ENCODE measurements around the gene SRD5A1. TPM values are rescaled to one million over a fixed set of nuclear protein-coding genes. Genes with fewer than 3 reads are reported as not detected.

SRD5A1 gene
- total RNA-seq, 1 donor from 2014 or later: 37.4 TPM

GRCh38 chr5:6700074-6700684 is 66.9 kb downstream of the SRD5A1 start:
- Histone ChIP-seq H3K36me3 (ENCODE audit: control insufficient read depth, insufficient read depth, low read length) (no peaks in the 10 kb centered on the region), H3K4me3 (ENCODE audit: low read depth, low read length) (no peak overlapping the region), H3K27me3 (ENCODE audit: control insufficient read depth, insufficient read depth, low read length) (no peaks in the 10 kb centered on the region)
- DNase-seq (ENCODE audit: low read depth): no peak
- no peak for TF ChIP-seq CTCF (IDR thresholded peaks at IDR 0.05; ENCODE audit: insufficient read depth, low read length, poor library complexity, severe bottlenecking)

DNA sequence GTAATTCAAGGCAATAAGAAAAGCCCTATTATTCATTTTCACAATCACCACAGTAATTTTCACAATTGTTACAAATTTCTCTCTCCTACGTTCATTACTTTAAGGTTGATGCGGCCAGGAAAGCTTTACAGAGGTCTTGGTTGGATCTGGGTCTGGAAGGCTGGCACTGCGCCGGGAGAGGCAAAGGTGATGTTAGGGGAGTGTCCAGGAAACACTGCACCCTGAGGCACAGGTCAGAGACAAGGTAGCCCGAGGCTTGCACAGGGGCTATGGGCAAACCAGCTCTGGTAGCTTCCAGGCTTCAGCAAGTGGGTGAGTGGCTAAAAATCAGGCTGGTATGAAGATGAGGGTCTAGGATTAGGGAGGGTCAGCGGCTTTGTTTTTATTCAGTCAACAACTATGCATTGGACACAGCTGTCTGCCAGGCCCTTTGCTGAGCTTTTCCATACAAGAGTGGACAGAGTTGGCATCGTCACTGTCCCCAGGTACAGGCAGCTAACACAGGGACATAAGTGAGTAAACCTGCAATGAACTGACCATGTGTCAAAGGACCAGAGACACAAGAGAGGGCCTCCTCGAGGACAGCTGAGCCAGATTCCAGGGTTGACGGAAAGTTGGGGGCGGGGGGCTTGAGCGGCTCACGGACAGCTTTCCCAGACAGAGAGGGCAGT is 67.6 kb downstream of the SRD5A1 start:
- H3K36me3 ChIP-seq (ENCODE audit: control insufficient read depth, insufficient read depth, low read length): no peaks in the 10 kb centered on the region
- no peak overlapping the region for H3K4me3 ChIP-seq (ENCODE audit: low read depth, low read length)
- no peaks in the 10 kb centered on the region for H3K27me3 ChIP-seq (ENCODE audit: control insufficient read depth, insufficient read depth, low read length)
- no peak for TF ChIP-seq CTCF (IDR thresholded peaks at IDR 0.05; ENCODE audit: insufficient read depth, low read length, poor library complexity, severe bottlenecking)
- DNase-seq (ENCODE audit: low read depth): no peak

- no peak for DNase-seq (ENCODE audit: low read depth)
- Histone ChIP-seq H3K36me3 (ENCODE audit: control insufficient read depth, insufficient read depth, low read length) (no peaks in the 10 kb centered on the region), H3K4me3 (ENCODE audit: low read depth, low read length) (no peak overlapping the region), H3K27me3 (ENCODE audit: control insufficient read depth, insufficient read depth, low read length) (no peaks in the 10 kb centered on the region)
- TF ChIP-seq CTCF (IDR thresholded peaks at IDR 0.05; ENCODE audit: insufficient read depth, low read length, poor library complexity, severe bottlenecking): no peak
These were observed 68.3 kb downstream of the SRD5A1 start for GRCh38 chr5:6701491-6701890.

DNA sequence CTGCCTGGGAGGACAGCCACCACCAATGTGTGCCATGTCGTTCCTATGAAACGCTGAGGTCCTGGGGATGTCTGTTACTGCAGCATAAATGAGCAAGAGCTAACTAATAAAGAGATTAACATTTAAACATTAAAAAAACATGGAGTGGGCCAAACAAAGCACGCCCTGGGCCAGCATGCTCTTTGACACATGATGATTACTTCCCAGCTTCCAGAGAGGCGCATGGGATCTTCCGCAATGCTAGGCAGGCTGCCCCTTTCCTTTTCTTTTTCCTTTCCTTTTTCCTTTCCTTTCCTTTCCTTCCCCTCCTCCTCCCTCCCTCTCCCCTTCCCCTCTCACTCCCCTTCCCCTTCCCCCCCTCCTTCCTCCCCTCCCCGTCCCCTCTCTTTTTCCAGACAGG is 69.4 kb downstream of the SRD5A1 start:
- DNase-seq (ENCODE audit: low read depth): no peak
- TF ChIP-seq CTCF (IDR thresholded peaks at IDR 0.05; ENCODE audit: insufficient read depth, low read length, poor library complexity, severe bottlenecking): no peak
- no peaks in the 10 kb centered on the region for H3K36me3 ChIP-seq (ENCODE audit: control insufficient read depth, insufficient read depth, low read length)

DNA sequence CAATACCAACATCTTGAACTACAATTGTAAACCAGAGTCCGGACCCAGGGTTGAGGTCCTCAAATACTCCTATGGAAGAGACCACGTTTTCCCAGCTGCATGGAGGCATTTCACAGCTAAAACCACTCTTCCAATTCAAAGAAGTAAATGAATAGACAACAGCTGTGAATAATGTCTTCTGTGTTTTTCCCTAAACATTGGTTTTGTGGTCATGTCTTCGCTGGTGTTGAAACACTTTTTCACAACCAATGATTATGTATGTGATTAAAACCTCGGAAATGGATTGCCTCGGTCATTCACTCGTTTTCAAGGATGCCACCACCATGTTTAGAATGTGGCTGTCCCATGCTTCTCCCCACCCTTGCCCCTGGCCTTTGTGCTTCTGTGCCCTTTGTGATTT is 70.6 kb downstream of the SRD5A1 start:
- Histone ChIP-seq H3K27me3 (ENCODE audit: control insufficient read depth, insufficient read depth, low read length) (no peaks in the 10 kb centered on the region), H3K36me3 (ENCODE audit: control insufficient read depth, insufficient read depth, low read length) (no peaks in the 10 kb centered on the region), H3K4me3 (ENCODE audit: low read depth, low read length) (no peak overlapping the region)
- no peak for TF ChIP-seq CTCF (IDR thresholded peaks at IDR 0.05; ENCODE audit: insufficient read depth, low read length, poor library complexity, severe bottlenecking)
- no peak for DNase-seq (ENCODE audit: low read depth)

More for the DNA sequence above, 69.4 kb downstream of the SRD5A1 start:
- no peaks in the 10 kb centered on the region for H3K27me3 ChIP-seq (ENCODE audit: control insufficient read depth, insufficient read depth, low read length)
- H3K4me3 ChIP-seq (ENCODE audit: low read depth, low read length): no peak overlapping the region

Data from kidney epithelial cell (primary cell).